Immature natural killer cell (primary cell): ENCODE results near the gene CD81. TPM values are rescaled to one million over a fixed set of nuclear protein-coding genes. Genes with fewer than 3 reads are reported as not detected.
A peak's percentile ranks its signal among the peaks of the same experiment; 100 is the strongest.

Experiments
- DNase-seq, 3 donors: peaks; one replicate each; pipeline ENCODE4 v3.0.0; 2022; ENCODE audit warnings: mixed read lengths in 1 of 3
- H3K27ac Mint-ChIP-seq, 6 donors: one replicate each; pipeline ENCODE4 v1.8.0; 2020; ENCODE audit warnings: mixed read lengths in 6 of 6, mild to moderate bottlenecking in 5 of 6, inconsistent platforms in 4 of 6, moderate library complexity in 3 of 6
- H3K27me3 Mint-ChIP-seq, 3 donors: one replicate each; pipeline ENCODE4 v1.8.0; 2020 to 2021; ENCODE audit warnings: low read depth in 3 of 3, mild to moderate bottlenecking in 3 of 3, mixed read lengths in 3 of 3, moderate library complexity in 3 of 3, inconsistent platforms in 1 of 3
- H3K36me3 Mint-ChIP-seq, 3 donors: one replicate each; pipeline ENCODE4 v1.8.0; 2020; ENCODE audit warnings: mixed read lengths in 3 of 3, inconsistent platforms in 2 of 3, mild to moderate bottlenecking in 2 of 3
- H3K4me1 Mint-ChIP-seq, 2 donors: one replicate each; pipeline ENCODE4 v1.8.0; 2020; ENCODE audit warnings: inconsistent platforms in 2 of 2, mild to moderate bottlenecking in 2 of 2, mixed read lengths in 2 of 2, moderate library complexity in 1 of 2
- H3K4me3 Mint-ChIP-seq, 5 donors: one replicate each; pipeline ENCODE4 v1.8.0; 2020; ENCODE audit warnings: mild to moderate bottlenecking in 5 of 5, mixed read lengths in 5 of 5, inconsistent platforms in 3 of 5, moderate library complexity in 3 of 5
- H3K9me3 Mint-ChIP-seq, 6 donors: one replicate each; pipeline ENCODE4 v1.8.0; 2020; ENCODE audit warnings: mild to moderate bottlenecking in 6 of 6, mixed read lengths in 6 of 6, inconsistent platforms in 4 of 6, moderate library complexity in 3 of 6
- polyA plus RNA-seq, 3 donors: library from polyadenylated mRNA; unstranded; fragments of 300-500 nt; fragmentation: Illumina TruSeq; gene quantifications; one replicate each; pipeline ENCODE4 v1.2.3, GENCODE V29; 2021

Gene CD81
- polyA plus RNA-seq, 3 donors from 2014 or later: 33.1 to 56.9 (median 49.7) TPM

DNA sequence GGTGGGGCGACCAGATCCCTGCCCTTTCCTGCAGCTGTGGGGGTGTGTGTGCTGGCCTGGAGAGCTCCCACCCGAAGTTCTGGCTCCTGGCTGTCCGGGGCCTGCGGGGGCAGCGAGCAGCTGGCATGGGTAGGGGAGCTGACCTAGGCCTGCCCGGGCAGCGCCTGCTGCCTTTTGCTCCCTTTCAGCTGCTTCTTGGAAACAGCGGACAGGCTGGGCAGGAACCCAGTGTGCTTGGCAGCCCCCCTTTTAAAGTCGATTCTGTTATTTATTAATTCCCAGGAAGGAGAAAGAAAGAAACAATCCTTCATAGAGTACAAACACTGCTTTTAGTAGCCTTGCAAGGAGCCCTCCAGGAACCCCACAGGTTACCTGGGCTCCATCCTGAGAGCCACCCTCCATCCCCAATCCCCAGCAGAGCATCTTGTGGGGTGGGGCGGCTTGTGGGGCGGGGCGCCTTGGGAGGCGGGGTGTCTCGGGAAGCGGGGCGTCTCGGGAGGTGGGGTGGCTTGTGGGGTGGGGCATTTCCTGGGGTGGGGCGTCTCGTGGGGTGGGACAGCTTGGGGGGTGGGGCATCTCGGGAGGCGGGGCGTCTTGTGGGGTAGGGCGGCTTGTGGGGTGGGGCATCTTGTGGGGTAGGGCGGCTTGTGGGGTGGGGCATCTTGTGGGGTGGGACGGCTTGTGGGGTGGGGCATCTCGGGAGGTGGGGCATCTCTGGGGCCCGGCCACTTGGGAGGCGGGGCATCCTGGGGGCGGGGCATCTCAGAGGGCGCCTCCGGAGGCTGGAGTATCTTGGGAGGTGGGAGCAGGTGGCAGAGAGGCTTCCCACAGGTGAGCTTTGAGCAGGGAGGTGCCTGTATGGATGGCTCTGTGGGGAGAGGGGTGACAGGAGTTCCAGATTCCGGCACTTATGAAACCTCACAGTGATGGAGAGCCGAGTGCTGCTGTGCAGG lies 7.0 kb downstream of the CD81 start:
- Mint-ChIP-seq H3K27ac (peak overlapping the region; percentile 64 to 96 (median 92)), H3K9me3 (no peaks in the 10 kb centered on the region), H3K27me3 (peaks cover 6 to 20% (median 14%) of the 10 kb centered on the region in 3 donors), H3K4me1 (peaks cover 73 to 87% of the 10 kb centered on the region in 2 donors), H3K36me3 (no peaks in the 10 kb centered on the region), H3K4me3 (peak overlapping the region in 4 of 5 donors; percentile 42 to 93 (median 60))
- no peak for DNase-seq

GRCh38 chr11:2385156-2386151 lies 8.3 kb downstream of the CD81 start:
- peak overlapping the region; percentile 71 to 96 (median 88) for H3K27ac Mint-ChIP-seq
- H3K4me1 Mint-ChIP-seq: peaks cover 78 to 88% of the 10 kb centered on the region in 2 donors
- no peaks in the 10 kb centered on the region for H3K9me3 Mint-ChIP-seq
- peak; percentile 44 to 66 (median 47) for DNase-seq
- peak overlapping the region; percentile 72 to 93 (median 81) for H3K4me3 Mint-ChIP-seq
- H3K36me3 Mint-ChIP-seq: no peaks in the 10 kb centered on the region
- H3K27me3 Mint-ChIP-seq: peaks cover 9 to 23% (median 14%) of the 10 kb centered on the region in 3 donors

GRCh38 chr11:2386591-2386990 lies 9.5 kb downstream of the CD81 start:
- peak overlapping the region in 5 of 6 donors; percentile 70 to 93 (median 83) for H3K27ac Mint-ChIP-seq
- peaks cover 69 to 78% of the 10 kb centered on the region in 2 donors for H3K4me1 Mint-ChIP-seq
- DNase-seq: no peak
- H3K27me3 Mint-ChIP-seq: peaks cover 6 to 14% (median 12%) of the 10 kb centered on the region in 3 donors
- H3K4me3 Mint-ChIP-seq: peak overlapping the region; percentile 72 to 93 (median 77)
- H3K36me3 Mint-ChIP-seq: no peaks in the 10 kb centered on the region
- H3K9me3 Mint-ChIP-seq: no peaks in the 10 kb centered on the region

DNA sequence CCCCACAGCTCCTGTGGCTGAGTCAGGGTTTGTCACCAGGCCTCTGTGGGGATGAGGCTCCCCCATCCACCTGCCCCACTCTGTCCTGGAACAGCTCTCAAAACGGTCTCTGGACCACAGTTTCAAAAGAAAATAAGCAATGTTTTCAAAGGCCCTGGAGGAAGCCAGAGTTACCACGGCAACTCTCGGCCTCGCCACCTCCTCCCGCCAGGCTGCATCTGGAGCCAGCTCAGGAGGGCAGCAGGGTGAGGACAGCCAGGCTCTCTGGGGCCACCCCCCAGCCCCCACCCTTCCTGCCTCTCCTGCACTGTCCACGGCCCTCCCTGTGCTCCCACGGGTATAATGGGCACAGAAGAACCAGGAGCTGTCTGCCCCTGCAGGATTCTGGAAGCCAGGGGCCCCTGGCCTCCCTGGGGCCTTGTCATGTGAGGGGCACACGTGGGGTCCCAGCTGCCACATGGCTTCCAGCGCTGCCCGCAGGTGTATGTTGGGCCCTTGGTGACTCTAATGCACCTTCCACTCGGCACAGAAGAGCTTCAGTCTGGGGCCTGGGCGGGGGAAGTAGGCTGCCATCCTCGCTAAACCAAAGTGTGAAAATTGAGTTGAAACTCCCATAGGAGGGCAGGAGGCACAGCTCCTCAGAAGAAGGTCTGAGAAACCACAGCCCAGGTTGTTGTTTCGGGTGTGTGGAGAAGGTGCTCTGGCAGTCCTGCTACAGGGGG lies 10.3 kb downstream of the CD81 start:
- Mint-ChIP-seq H3K9me3 (no peaks in the 10 kb centered on the region), H3K36me3 (no peaks in the 10 kb centered on the region), H3K27me3 (peaks cover 6 to 14% (median 12%) of the 10 kb centered on the region in 3 donors), H3K27ac (peak overlapping the region; percentile 70 to 93 (median 81)), H3K4me3 (peak overlapping the region; percentile 72 to 93 (median 77)), H3K4me1 (peaks cover 66 to 74% of the 10 kb centered on the region in 2 donors)
- DNase-seq: peak; percentile 70 to 76 (median 71)

- DNase-seq: no peak
- Mint-ChIP-seq H3K4me3 (peak overlapping the region; percentile 22 to 82 (median 52)), H3K27ac (peak overlapping the region in 5 of 6 donors; percentile 53 to 93 (median 88)), H3K4me1 (peaks cover 60 to 65% of the 10 kb centered on the region in 2 donors), H3K9me3 (no peaks in the 10 kb centered on the region), H3K27me3 (peaks cover 4 to 12% (median 9%) of the 10 kb centered on the region in 3 donors), H3K36me3 (no peaks in the 10 kb centered on the region)
Observed at GRCh38 chr11:2388431-2389376, 11.6 kb downstream of the CD81 start.

GRCh38 chr11:2389377-2390026 lies 12.4 kb downstream of the CD81 start:
- Mint-ChIP-seq H3K4me1 (peaks cover 54 to 61% of the 10 kb centered on the region in 2 donors), H3K36me3 (no peaks in the 10 kb centered on the region), H3K9me3 (no peaks in the 10 kb centered on the region), H3K4me3 (peak overlapping the region; percentile 45 to 82 (median 59)), H3K27ac (peak overlapping the region; percentile 53 to 93 (median 86)), H3K27me3 (peaks cover 4 to 12% (median 8%) of the 10 kb centered on the region in 3 donors)
- no peak for DNase-seq

DNA sequence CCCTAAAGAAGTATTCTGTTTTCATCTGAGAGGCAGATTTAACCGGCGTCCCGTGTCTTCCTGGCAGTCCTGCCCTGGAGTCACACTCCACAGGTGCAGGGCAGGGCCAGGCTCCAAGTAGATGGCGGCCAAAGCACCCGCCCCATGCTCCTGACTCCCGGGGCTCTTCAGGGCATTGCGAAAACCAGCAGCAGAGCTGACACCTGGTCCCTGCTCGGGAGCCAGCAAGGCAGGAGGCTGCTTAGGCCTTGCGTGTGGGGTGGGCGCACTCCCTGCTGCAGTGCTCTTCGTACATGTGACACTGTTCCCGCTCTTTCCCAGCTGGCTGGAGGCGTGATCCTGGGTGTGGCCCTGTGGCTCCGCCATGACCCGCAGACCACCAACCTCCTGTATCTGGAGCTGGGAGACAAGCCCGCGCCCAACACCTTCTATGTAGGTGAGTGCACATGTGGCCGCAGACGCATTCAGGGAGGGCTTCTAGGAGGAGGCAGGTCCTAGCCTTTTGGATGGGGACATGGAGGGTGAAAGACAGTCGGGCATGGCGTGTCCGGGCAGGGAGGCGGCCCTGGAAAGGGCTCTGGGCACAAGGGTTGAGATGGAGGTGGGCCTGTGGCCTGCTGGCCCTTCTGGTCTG lies 13.1 kb downstream of the CD81 start:
- Mint-ChIP-seq H3K36me3 (no peaks in the 10 kb centered on the region), H3K27me3 (peaks cover 4 to 11% (median 7%) of the 10 kb centered on the region in 3 donors), H3K27ac (peak overlapping the region in 4 of 6 donors; percentile 77 to 93 (median 85)), H3K9me3 (no peaks in the 10 kb centered on the region), H3K4me1 (peaks cover 53 to 59% of the 10 kb centered on the region in 2 donors), H3K4me3 (peak overlapping the region in 4 of 5 donors; percentile 52 to 82 (median 70))
- no peak for DNase-seq

GRCh38 chr11:2390725-2391151 lies 13.6 kb downstream of the CD81 start:
- H3K27me3 Mint-ChIP-seq: peaks cover 4 to 10% (median 7%) of the 10 kb centered on the region in 3 donors
- DNase-seq: no peak
- H3K27ac Mint-ChIP-seq: peak overlapping the region in 1 of 6 donors; percentile 51
- H3K4me1 Mint-ChIP-seq: peaks cover 48 to 54% of the 10 kb centered on the region in 2 donors
- H3K9me3 Mint-ChIP-seq: no peaks in the 10 kb centered on the region
- peak overlapping the region in 2 of 5 donors; percentile 42 to 82 for H3K4me3 Mint-ChIP-seq
- no peaks in the 10 kb centered on the region for H3K36me3 Mint-ChIP-seq

- Mint-ChIP-seq H3K4me3 (no peak overlapping the region), H3K27ac (no peak overlapping the region)
Observed at GRCh38 chr11:2391181-2391975, 14.3 kb downstream of the CD81 start.

GRCh38 chr11:2392241-2392959 lies 15.3 kb downstream of the CD81 start:
- H3K4me3 Mint-ChIP-seq: no peak overlapping the region
- H3K27ac Mint-ChIP-seq: no peak overlapping the region
- DNase-seq: peak in 2 of 3 donors; percentile 43 to 46
- H3K9me3 Mint-ChIP-seq: no peaks in the 10 kb centered on the region
- H3K36me3 Mint-ChIP-seq: peaks cover under 1 to 7% (median 4%) of the 10 kb centered on the region in 3 donors
- H3K4me1 Mint-ChIP-seq: peaks cover 33 to 37% of the 10 kb centered on the region in 2 donors
- peaks cover 4 to 10% (median 7%) of the 10 kb centered on the region in 3 donors for H3K27me3 Mint-ChIP-seq

More at GRCh38 chr11:2391181-2391975, 14.3 kb downstream of the CD81 start:
- H3K4me1 Mint-ChIP-seq: peaks cover 41 to 47% of the 10 kb centered on the region in 2 donors
- peaks cover 4 to 10% (median 7%) of the 10 kb centered on the region in 3 donors for H3K27me3 Mint-ChIP-seq
- no peaks in the 10 kb centered on the region for H3K36me3 Mint-ChIP-seq
- H3K9me3 Mint-ChIP-seq: no peaks in the 10 kb centered on the region
- no peak for DNase-seq
